GM23338 (cell line): ENCODE measurements around the gene PERM1. TPM values are rescaled to one million over a fixed set of nuclear protein-coding genes. Genes with fewer than 3 reads are reported as not detected.
"Not testable (repeated sequence)": the region's sequence is repeated elsewhere in the genome, so short reads cannot be mapped to it uniquely, and the experiment has no call there.

ENCODE experiments used
- ATAC-seq: fragments of 200-7000 bp; cut with Tn5 transposase; 3 replicates; pipeline ENCODE4 v1.9.1; 2020
- DNase-seq: peaks from one replicate; pipeline ENCODE4 v3.0.0-alpha.2; 2015; ENCODE audit warnings: low spot score
- H2AFZ ChIP-seq: fragments of 200-600 bp; sonication (generic); 2 replicates; pipeline ENCODE4 v1.8.0; 2016; ENCODE audit warnings: antibody characterized with exemption, mild to moderate bottlenecking, moderate library complexity
- H3F3A ChIP-seq: fragments of 200-600 bp; sonication (generic); replicated peaks from 2 replicates; pipeline ENCODE4 v1.8.0; 2017; ENCODE audit warnings: antibody characterized with exemption, mixed run types, low read depth
- H3K27ac ChIP-seq: fragments of 200-600 bp; sonication (generic); 2 replicates; pipeline ENCODE4 v1.6.1; 2016; ENCODE audit warnings: low read depth
- H3K27me3 ChIP-seq: fragments of 200-600 bp; sonication (generic); 2 replicates; pipeline ENCODE4 v1.8.0; 2016; ENCODE audit warnings: mild to moderate bottlenecking, mixed run types, moderate library complexity; ENCODE audit not compliant: insufficient read depth
- H3K36me3 ChIP-seq: fragments of 200-600 bp; sonication (generic); 2 replicates; pipeline ENCODE4 v1.8.0; 2016; ENCODE audit warnings: mild to moderate bottlenecking; ENCODE audit not compliant: insufficient read depth
- H3K4me1 ChIP-seq: fragments of 200-600 bp; sonication (generic); 2 replicates; pipeline ENCODE4 v1.8.0; 2016; ENCODE audit warnings: mild to moderate bottlenecking, moderate library complexity; ENCODE audit not compliant: insufficient read depth
- H3K4me2 ChIP-seq: fragments of 200-600 bp; sonication (generic); 2 replicates; pipeline ENCODE4 v1.7.1; 2017; ENCODE audit warnings: mixed run types
- H3K4me3 ChIP-seq: fragments of 200-600 bp; sonication (generic); 2 replicates; pipeline ENCODE4 v1.6.1; 2016; ENCODE audit warnings: mixed run types
- H3K79me2 ChIP-seq: fragments of 200-600 bp; sonication (generic); replicated peaks from 2 replicates; pipeline ENCODE4 v1.8.0; 2017; ENCODE audit warnings: mild to moderate bottlenecking; ENCODE audit not compliant: insufficient read depth
- H3K9me2 ChIP-seq: fragments of 200-600 bp; sonication (generic); 2 replicates; pipeline ENCODE4 v1.8.0; 2017; ENCODE audit not compliant: insufficient read depth
- H4K20me1 ChIP-seq: fragments of 200-600 bp; sonication (generic); replicated peaks from 2 replicates; pipeline ENCODE4 v1.8.0; 2017; ENCODE audit warnings: mild to moderate bottlenecking; ENCODE audit not compliant: insufficient read depth
- H3K27ac Mint-ChIP-seq: 2 replicates; pipeline ENCODE4 v1.8.0; 2020; ENCODE audit warnings: inconsistent platforms, mild to moderate bottlenecking, moderate library complexity, mixed read lengths
- H3K27me3 Mint-ChIP-seq: 3 replicates; pipeline ENCODE4 v1.8.0; 2022; ENCODE audit warnings: low read depth, mild to moderate bottlenecking, moderate library complexity, mixed read lengths, inconsistent platforms; ENCODE audit not compliant: insufficient read depth, poor library complexity
- H3K36me3 Mint-ChIP-seq: 3 replicates; pipeline ENCODE4 v1.8.0; 2021; ENCODE audit warnings: low read depth, mild to moderate bottlenecking, inconsistent platforms, moderate library complexity, mixed read lengths
- H3K4me1 Mint-ChIP-seq: 3 replicates; pipeline ENCODE4 v1.8.0; 2020; ENCODE audit warnings: mild to moderate bottlenecking, inconsistent platforms, mixed read lengths
- H3K4me3 Mint-ChIP-seq: 3 replicates; pipeline ENCODE4 v1.8.0; 2021; ENCODE audit warnings: moderate library complexity, mild to moderate bottlenecking, inconsistent platforms, mixed read lengths
- H3K9me3 Mint-ChIP-seq: 3 replicates; pipeline ENCODE4 v1.8.0; 2020; ENCODE audit warnings: moderate library complexity, mild to moderate bottlenecking, inconsistent platforms, mixed read lengths
- ETS1 ChIP-seq: IDR thresholded peaks from 2 replicates; pipeline ENCODE4 v1.6.1; 2016; ENCODE audit warnings: antibody characterized with exemption
- JUNB ChIP-seq: IDR thresholded peaks from one replicate; pipeline ENCODE4 v1.6.1; 2016; ENCODE audit warnings: antibody characterized with exemption; ENCODE audit not compliant: unreplicated experiment
- NANOG ChIP-seq: IDR thresholded peaks from 2 replicates; pipeline ENCODE4 v1.6.1; 2016; ENCODE audit warnings: antibody characterized with exemption, borderline replicate concordance
- STAT1 ChIP-seq: IDR thresholded peaks from one replicate; pipeline ENCODE4 v1.6.1; 2016; ENCODE audit warnings: antibody characterized with exemption; ENCODE audit not compliant: unreplicated experiment
- ZNF462 ChIP-seq: fragments of 250-450 bp; sonication (Bioruptor Pico); IDR thresholded peaks from 2 replicates; pipeline ENCODE4 v1.5.0; 2020; ENCODE audit warnings: mild to moderate bottlenecking, moderate library complexity
- polyA plus RNA-seq: library from polyadenylated mRNA; unstranded; fragments of >200 nt; fragmentation: Nextera tagmentation; extraction: Ambion mirVana; gene quantifications from 2 replicates; pipeline ENCODE4 v1.2.1, GENCODE V29; 2016
- total RNA-seq: library from RNA; depleted of rRNA; stranded (reverse); fragments of >200 nt; shearing (Covaris generic); gene quantifications from 2 replicates; pipeline ENCODE4 v1.2.3, GENCODE V29; 2014
- TF ChIP-seq, protein P1 (sequence below), 2 experiments: fragments of 200-600 bp in 1 of 2; sonication (generic) in 1 of 2; conservative IDR thresholded peaks; 2 replicates each; pipeline versions ENCODE4 v1.5.1 to v1.6.1; 2016 to 2017; ENCODE audit warnings: antibody characterized with exemption in 2 of 2, low read depth in 2 of 2, mild to moderate bottlenecking in 2 of 2, moderate library complexity in 1 of 2

The PERM1 gene
- total and polyA plus RNA-seq, 2 experiments from 2014 or later: 1.1 TPM; not detected in 1

DNA sequence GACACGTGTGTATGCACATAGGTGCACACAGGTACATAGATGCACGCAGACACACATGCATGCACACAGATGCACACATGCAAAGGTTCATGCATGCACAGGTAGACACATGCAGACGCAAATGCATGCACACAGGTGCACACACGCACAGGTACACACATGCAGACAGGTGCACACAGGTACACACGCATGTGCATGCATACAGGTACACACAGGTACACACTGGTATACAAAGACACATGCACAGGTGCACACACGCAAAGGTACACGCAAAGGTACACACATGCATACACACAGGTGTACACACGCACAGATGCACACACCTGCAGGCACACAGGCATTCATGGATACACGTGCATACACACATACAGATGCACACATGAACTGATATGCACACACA lies 31.6 kb downstream of the PERM1 start:
- no peak overlapping the region for H2AFZ ChIP-seq
- no peak overlapping the region for H3K4me3 ChIP-seq
- no peak overlapping the region for H3K27ac ChIP-seq
- no peaks in the 10 kb centered on the region for H3K27me3 ChIP-seq
- Mint-ChIP-seq H3K9me3 (no peaks in the 10 kb centered on the region; the same call in 2 of the 3 replicates), H3K36me3 (peaks cover 61% of the 10 kb centered on the region), H3K4me1 (no peaks in the 10 kb centered on the region), H3K27ac (no peak overlapping the region), H3K4me3 (no peak overlapping the region), H3K27me3 (peaks cover 10% of the 10 kb centered on the region)
- H3K36me3 ChIP-seq: peaks cover 25% of the 10 kb centered on the region
- no peaks in the 10 kb centered on the region for H3K79me2 ChIP-seq
- no peak for DNase-seq
- no peaks in the 10 kb centered on the region; the same call in 1 of the 2 replicates for H4K20me1 ChIP-seq
- TF ChIP-seq NANOG: no peak
- TF ChIP-seq ZNF462: no peak
- TF ChIP-seq STAT1: no peak
- no peak for TF ChIP-seq JUNB
- TF ChIP-seq ETS1: no peak
- no peak overlapping the region for H3K4me2 ChIP-seq
- H3K9me2 ChIP-seq: no peaks in the 10 kb centered on the region
- no peak for ATAC-seq
- no peaks in the 10 kb centered on the region for H3F3A ChIP-seq
- no peaks in the 10 kb centered on the region for H3K4me1 ChIP-seq

DNA sequence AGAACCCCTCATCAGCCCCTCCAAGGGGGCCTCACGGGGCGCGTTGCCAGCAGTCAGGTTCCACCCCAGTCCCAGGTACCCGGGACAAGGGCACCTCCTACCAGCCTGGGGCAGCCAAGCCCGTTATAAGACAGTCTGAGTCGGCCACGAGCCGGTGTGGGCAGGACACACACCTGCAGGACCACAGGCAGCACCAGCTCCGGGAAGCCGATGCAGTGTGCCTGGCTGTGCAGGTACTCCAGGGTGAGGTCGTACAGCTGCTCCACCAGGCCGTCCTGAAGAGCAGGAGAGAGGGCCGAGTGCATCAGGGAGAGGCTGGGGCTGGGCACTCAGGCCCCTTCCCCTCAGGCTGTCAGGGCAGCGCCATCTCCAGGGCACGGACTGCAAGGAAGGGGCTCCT lies 33.9 kb downstream of the PERM1 start:
- H3K36me3 ChIP-seq: peaks cover 17% of the 10 kb centered on the region
- ATAC-seq (no peak), DNase-seq (no peak)
- 0 out of 2 replicates have a peak, but pooled peaks cover 4% of the 10 kb centered on the region for H3K4me1 ChIP-seq
- peaks cover 16% of the 10 kb centered on the region for H3K27me3 Mint-ChIP-seq
- peaks cover 4% of the 10 kb centered on the region; the same call in 1 of the 3 replicates for H3K4me1 Mint-ChIP-seq
- H4K20me1 ChIP-seq: no peaks in the 10 kb centered on the region; the same call in 1 of the 2 replicates
- no peak overlapping the region for H3K4me2 ChIP-seq
- H3K27ac Mint-ChIP-seq: no peak overlapping the region
- no peaks in the 10 kb centered on the region for H3K79me2 ChIP-seq
- peaks cover 13% of the 10 kb centered on the region for H3K27me3 ChIP-seq
- peaks cover 3% of the 10 kb centered on the region; the same call in 1 of the 3 replicates for H3K9me3 Mint-ChIP-seq
- no peak overlapping the region for H3K4me3 Mint-ChIP-seq
- H3K4me3 ChIP-seq: no peak overlapping the region
- 0 out of 2 replicates have a peak, but pooled peaks cover 3% of the 10 kb centered on the region for H3F3A ChIP-seq
- no peaks in the 10 kb centered on the region for H3K9me2 ChIP-seq
- no peak overlapping the region for H3K27ac ChIP-seq
- TF ChIP-seq, protein P1, sequence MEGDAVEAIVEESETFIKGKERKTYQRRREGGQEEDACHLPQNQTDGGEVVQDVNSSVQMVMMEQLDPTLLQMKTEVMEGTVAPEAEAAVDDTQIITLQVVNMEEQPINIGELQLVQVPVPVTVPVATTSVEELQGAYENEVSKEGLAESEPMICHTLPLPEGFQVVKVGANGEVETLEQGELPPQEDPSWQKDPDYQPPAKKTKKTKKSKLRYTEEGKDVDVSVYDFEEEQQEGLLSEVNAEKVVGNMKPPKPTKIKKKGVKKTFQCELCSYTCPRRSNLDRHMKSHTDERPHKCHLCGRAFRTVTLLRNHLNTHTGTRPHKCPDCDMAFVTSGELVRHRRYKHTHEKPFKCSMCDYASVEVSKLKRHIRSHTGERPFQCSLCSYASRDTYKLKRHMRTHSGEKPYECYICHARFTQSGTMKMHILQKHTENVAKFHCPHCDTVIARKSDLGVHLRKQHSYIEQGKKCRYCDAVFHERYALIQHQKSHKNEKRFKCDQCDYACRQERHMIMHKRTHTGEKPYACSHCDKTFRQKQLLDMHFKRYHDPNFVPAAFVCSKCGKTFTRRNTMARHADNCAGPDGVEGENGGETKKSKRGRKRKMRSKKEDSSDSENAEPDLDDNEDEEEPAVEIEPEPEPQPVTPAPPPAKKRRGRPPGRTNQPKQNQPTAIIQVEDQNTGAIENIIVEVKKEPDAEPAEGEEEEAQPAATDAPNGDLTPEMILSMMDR (conservative IDR thresholded peaks at IDR 0.05; ENCODE audit: low read depth in 2 of 2): peak in 1 of 2 experiments; percentile 17; a peak in 1 of 4 replicates
- no peak for TF ChIP-seq JUNB
- H2AFZ ChIP-seq: no peak overlapping the region
- H3K36me3 Mint-ChIP-seq: peaks cover 45% of the 10 kb centered on the region

- H3K27ac ChIP-seq, H3K9me2 ChIP-seq, DNase-seq, H3F3A ChIP-seq, H3K4me1 Mint-ChIP-seq, H3K4me2 ChIP-seq, H3K4me3 Mint-ChIP-seq, H3K4me3 ChIP-seq, H2AFZ ChIP-seq, ATAC-seq, H4K20me1 ChIP-seq, H3K27ac Mint-ChIP-seq, H3K79me2 ChIP-seq, H3K9me3 Mint-ChIP-seq, H3K4me1 ChIP-seq: not testable (repeated sequence)
- Histone ChIP-seq H3K27me3 (peaks cover 24% of the 10 kb centered on the region), H3K36me3 (peaks cover 17% of the 10 kb centered on the region)
- H3K36me3 Mint-ChIP-seq: peaks cover 44% of the 10 kb centered on the region
- H3K27me3 Mint-ChIP-seq: peaks cover 19% of the 10 kb centered on the region
Observed at GRCh38 chr1:946811-947210, 35.1 kb downstream of the PERM1 start.
